H9 (cell line): Measurements from ENCODE around the gene PLOD1. TPM values are rescaled to one million over a fixed set of nuclear protein-coding genes. Genes with fewer than 3 reads are reported as not detected.

Source experiments
- DNase-seq: peaks from one replicate; pipeline ENCODE4 v3.0.0-alpha.2; 2017
- H2AFZ ChIP-seq: one replicate; pipeline ENCODE4 v1.6.1; 2013; ENCODE audit warnings: mild to moderate bottlenecking, low read length, control low read depth, moderate library complexity
- H2AK5ac ChIP-seq: 2 replicates; pipeline ENCODE4 v1.6.1; 2013; ENCODE audit warnings: low read length, control low read depth, mixed read lengths; ENCODE audit not compliant: insufficient read length
- H2BK120ac ChIP-seq: one replicate; pipeline ENCODE4 v1.6.1; 2013; ENCODE audit warnings: low read depth, mild to moderate bottlenecking, low read length, control low read depth, inconsistent platforms; ENCODE audit not compliant: poor library complexity, severe bottlenecking
- H2BK12ac ChIP-seq: 2 replicates; pipeline ENCODE4 v1.6.1; 2013; ENCODE audit warnings: low read length, control low read depth, mixed read lengths, low read depth; ENCODE audit not compliant: insufficient read length
- H2BK15ac ChIP-seq: 2 replicates; pipeline ENCODE4 v1.6.1; 2013; ENCODE audit warnings: low read depth, low read length, control low read depth
- H2BK20ac ChIP-seq: one replicate; pipeline ENCODE4 v1.6.1; 2013; ENCODE audit warnings: low read depth, mild to moderate bottlenecking, low read length, control low read depth, inconsistent platforms; ENCODE audit not compliant: poor library complexity, severe bottlenecking
- H2BK5ac ChIP-seq: 2 replicates; pipeline ENCODE4 v1.6.1; 2013; ENCODE audit warnings: low read length, control low read depth, mixed read lengths; ENCODE audit not compliant: insufficient read length
- H3K14ac ChIP-seq: 2 replicates; pipeline ENCODE4 v1.6.1; 2013; ENCODE audit warnings: low read length, control low read depth; ENCODE audit not compliant: insufficient read depth
- H3K18ac ChIP-seq: 2 replicates; pipeline ENCODE4 v1.6.1; 2013; ENCODE audit warnings: low read depth, mild to moderate bottlenecking, mixed read lengths, low read length, control low read depth; ENCODE audit not compliant: insufficient read length
- H3K23ac ChIP-seq: 2 replicates; pipeline ENCODE4 v1.6.1; 2013; ENCODE audit warnings: low read length, control low read depth, mixed read lengths, low read depth; ENCODE audit not compliant: insufficient read length
- H3K23me2 ChIP-seq: 2 replicates; pipeline ENCODE4 v1.6.1; 2013; ENCODE audit warnings: low read depth, mild to moderate bottlenecking, mixed read lengths, low read length, control low read depth; ENCODE audit not compliant: insufficient read length, poor library complexity, severe bottlenecking
- H3K27ac ChIP-seq: 2 replicates; pipeline ENCODE4 v1.5.1; 2013; ENCODE audit warnings: low read length, control low read depth, mixed read lengths, low read depth; ENCODE audit not compliant: insufficient read length
- H3K27me3 ChIP-seq: 2 replicates; pipeline ENCODE4 v1.6.1; 2013; ENCODE audit warnings: low read length, control low read depth, inconsistent platforms; ENCODE audit not compliant: insufficient read depth
- H3K4ac ChIP-seq: 2 replicates; pipeline ENCODE4 v1.6.1; 2013; ENCODE audit warnings: low read depth, mild to moderate bottlenecking, control low read depth, inconsistent platforms, low read length, moderate library complexity
- H3K4me1 ChIP-seq: 2 replicates; pipeline ENCODE4 v1.6.1; 2013; ENCODE audit warnings: low read length, control low read depth, inconsistent platforms; ENCODE audit not compliant: insufficient read depth
- H3K4me2 ChIP-seq: 2 replicates; pipeline ENCODE4 v1.6.1; 2013; ENCODE audit warnings: low read length, control low read depth, mixed read lengths; ENCODE audit not compliant: insufficient read length, insufficient read depth
- H3K56ac ChIP-seq: 2 replicates; pipeline ENCODE4 v1.6.1; 2013; ENCODE audit warnings: low read depth, mild to moderate bottlenecking, mixed read lengths, low read length, control low read depth; ENCODE audit not compliant: insufficient read length
- H3K79me1 ChIP-seq: 2 replicates; pipeline ENCODE4 v1.6.1; 2013; ENCODE audit warnings: low read depth, mild to moderate bottlenecking, moderate library complexity, low read length, control low read depth, inconsistent platforms; ENCODE audit not compliant: insufficient read depth, poor library complexity, severe bottlenecking
- H3K79me2 ChIP-seq: 2 replicates; pipeline ENCODE4 v1.6.1; 2013; ENCODE audit warnings: low read length, control low read depth, inconsistent platforms; ENCODE audit not compliant: insufficient read depth
- H3K9ac ChIP-seq: 2 replicates; pipeline ENCODE4 v1.6.1; 2013; ENCODE audit warnings: low read length, control low read depth, mixed read lengths; ENCODE audit not compliant: insufficient read length; ENCODE audit errors: extremely low read depth
- H3K9me3 ChIP-seq: one replicate; pipeline ENCODE4 v1.6.1; 2013; ENCODE audit warnings: low read depth, low read length, inconsistent platforms; ENCODE audit not compliant: control insufficient read depth
- H3T11ph ChIP-seq: one replicate; pipeline ENCODE4 v1.6.1; 2013; ENCODE audit warnings: mild to moderate bottlenecking, low read length, control low read depth, inconsistent platforms
- H4K20me1 ChIP-seq: one replicate; pipeline ENCODE4 v1.6.1; 2013; ENCODE audit not compliant: control insufficient read depth, insufficient read length, insufficient read depth
- H4K5ac ChIP-seq: 2 replicates; pipeline ENCODE4 v1.6.1; 2013; ENCODE audit warnings: low read depth, mild to moderate bottlenecking, mixed read lengths, low read length, control low read depth; ENCODE audit not compliant: insufficient read length
- H4K8ac ChIP-seq: replicated peaks from 2 replicates; pipeline ENCODE4 v1.6.1; 2013; ENCODE audit warnings: low read length, control low read depth, mixed read lengths, low read depth; ENCODE audit not compliant: insufficient read length
- H4K91ac ChIP-seq: 2 replicates; pipeline ENCODE4 v1.6.1; 2013; ENCODE audit warnings: low read depth, mild to moderate bottlenecking, moderate library complexity, mixed read lengths, low read length, control low read depth; ENCODE audit not compliant: insufficient read length
- H3K27ac Mint-ChIP-seq, 3 experiments: 2 replicates in 2 of 3; 3 replicates in 1 of 3; pipeline ENCODE4 v1.8.0; 2020 to 2021; ENCODE audit warnings: mixed read lengths in 3 of 3, mild to moderate bottlenecking in 1 of 3, moderate library complexity in 1 of 3
- H3K27me3 Mint-ChIP-seq: 2 replicates; pipeline ENCODE4 v1.8.0; 2021; ENCODE audit warnings: low read depth, mild to moderate bottlenecking, moderate library complexity, mixed read lengths
- H3K36me3 Mint-ChIP-seq, 3 experiments: 2 replicates in 2 of 3; 3 replicates in 1 of 3; pipeline ENCODE4 v1.8.0; 2020 to 2021; ENCODE audit warnings: low read depth in 3 of 3, mixed read lengths in 3 of 3; ENCODE audit not compliant: insufficient read depth in 1 of 3
- H3K4me1 Mint-ChIP-seq, 2 experiments: 2 replicates each; pipeline ENCODE4 v1.8.0; 2020; ENCODE audit warnings: mixed read lengths in 2 of 2
- H3K4me3 Mint-ChIP-seq, 2 experiments: 2 replicates in 1 of 2; 3 replicates in 1 of 2; pipeline ENCODE4 v1.8.0; 2020 to 2021; ENCODE audit warnings: mild to moderate bottlenecking in 2 of 2, mixed read lengths in 2 of 2, moderate library complexity in 1 of 2
- H3K9me3 Mint-ChIP-seq, 2 experiments: 2 replicates in 1 of 2; 3 replicates in 1 of 2; pipeline ENCODE4 v1.8.0; 2020; ENCODE audit warnings: mild to moderate bottlenecking in 2 of 2, mixed read lengths in 2 of 2, moderate library complexity in 1 of 2
- WGBS: extraction: QIAGEN DNeasy Blood & Tissue Kit; methylation state at CpG from one replicate; pipeline ENCODE4 v1.1.7; 2013; ENCODE audit warnings: missing lambda C conversion rate, low lambda C conversion rate, mixed read lengths; ENCODE audit not compliant: insufficient read length; ENCODE audit errors: extremely low coverage; 5-methylcytosine and 5-hydroxymethylcytosine counted together
- total RNA-seq: library from RNA; stranded (reverse); gene quantifications from 2 replicates; pipeline ENCODE4 v1.2.1, GENCODE V29; 2021
- TF ChIP-seq, protein P1 (sequence below): fragments of 200-600 bp; sonication (generic); conservative IDR thresholded peaks from 3 replicates; pipeline ENCODE4 v1.8.0; 2021; ENCODE audit warnings: antibody characterized with exemption, mild to moderate bottlenecking

The PLOD1 gene
- total RNA-seq, 1 experiment from 2014 or later, result 57.0 TPM

DNA sequence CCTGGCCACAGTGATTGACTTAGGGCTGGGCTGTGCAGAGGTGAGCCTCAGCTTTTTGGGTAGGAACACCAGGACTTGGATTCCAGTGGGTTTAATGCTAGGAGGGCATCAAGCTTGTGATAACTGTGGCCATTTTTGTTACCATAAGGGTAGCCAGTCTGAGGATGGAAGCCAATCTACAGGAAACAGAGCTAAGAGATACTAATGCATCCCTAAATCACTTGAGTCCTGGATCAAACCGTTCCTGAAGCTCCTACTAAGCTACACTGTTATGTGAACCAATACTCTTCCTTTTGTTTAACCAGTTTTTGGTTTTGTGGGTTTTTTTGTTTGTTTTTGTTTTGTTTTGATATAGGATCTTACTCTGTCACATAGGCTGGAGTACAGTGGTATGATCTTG lies 20.5 kb upstream of the PLOD1 start:
- H4K91ac ChIP-seq, result no peak overlapping the region
- H2BK120ac ChIP-seq, result no peak overlapping the region
- H3T11ph ChIP-seq, result no peak overlapping the region
- H3K9me3 Mint-ChIP-seq, result no peaks in the 10 kb centered on the region
- TF ChIP-seq, protein P1, sequence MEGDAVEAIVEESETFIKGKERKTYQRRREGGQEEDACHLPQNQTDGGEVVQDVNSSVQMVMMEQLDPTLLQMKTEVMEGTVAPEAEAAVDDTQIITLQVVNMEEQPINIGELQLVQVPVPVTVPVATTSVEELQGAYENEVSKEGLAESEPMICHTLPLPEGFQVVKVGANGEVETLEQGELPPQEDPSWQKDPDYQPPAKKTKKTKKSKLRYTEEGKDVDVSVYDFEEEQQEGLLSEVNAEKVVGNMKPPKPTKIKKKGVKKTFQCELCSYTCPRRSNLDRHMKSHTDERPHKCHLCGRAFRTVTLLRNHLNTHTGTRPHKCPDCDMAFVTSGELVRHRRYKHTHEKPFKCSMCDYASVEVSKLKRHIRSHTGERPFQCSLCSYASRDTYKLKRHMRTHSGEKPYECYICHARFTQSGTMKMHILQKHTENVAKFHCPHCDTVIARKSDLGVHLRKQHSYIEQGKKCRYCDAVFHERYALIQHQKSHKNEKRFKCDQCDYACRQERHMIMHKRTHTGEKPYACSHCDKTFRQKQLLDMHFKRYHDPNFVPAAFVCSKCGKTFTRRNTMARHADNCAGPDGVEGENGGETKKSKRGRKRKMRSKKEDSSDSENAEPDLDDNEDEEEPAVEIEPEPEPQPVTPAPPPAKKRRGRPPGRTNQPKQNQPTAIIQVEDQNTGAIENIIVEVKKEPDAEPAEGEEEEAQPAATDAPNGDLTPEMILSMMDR, result no peak
- no CpG with 5 or more reads among the region's 1 CpG for WGBS
- H4K8ac ChIP-seq, result no peak overlapping the region
- no peak overlapping the region for H2AFZ ChIP-seq
- H3K79me1 ChIP-seq, result no peaks in the 10 kb centered on the region
- H3K36me3 Mint-ChIP-seq, result peaks cover 0 to 8% (median 6%) of the 10 kb centered on the region in 3 experiments; a peak in 5 of 7 replicates
- H3K9me3 ChIP-seq, result no peaks in the 10 kb centered on the region
- H2BK12ac ChIP-seq, result no peak overlapping the region
- H3K27ac ChIP-seq, result no peak overlapping the region
- H4K5ac ChIP-seq, result no peak overlapping the region
- H3K4me1 Mint-ChIP-seq, result peaks cover 9 to 10% of the 10 kb centered on the region in 2 experiments
- no peak overlapping the region for H3K9ac ChIP-seq
- H3K18ac ChIP-seq, result no peak overlapping the region
- H3K23me2 ChIP-seq, result peaks cover 4% of the 10 kb centered on the region
- H3K79me2 ChIP-seq, result no peaks in the 10 kb centered on the region
- no peaks in the 10 kb centered on the region for H4K20me1 ChIP-seq
- no peak for DNase-seq
- no peak overlapping the region for H3K4ac ChIP-seq
- no peak overlapping the region for H2BK15ac ChIP-seq
- H3K27me3 ChIP-seq, result no peaks in the 10 kb centered on the region
- no peak overlapping the region for H2BK20ac ChIP-seq
- H3K27ac Mint-ChIP-seq, result no peak overlapping the region
- no peak overlapping the region for H2AK5ac ChIP-seq
- H3K4me2 ChIP-seq, result no peak overlapping the region
- H3K4me3 Mint-ChIP-seq, result no peak overlapping the region
- no peaks in the 10 kb centered on the region for H3K27me3 Mint-ChIP-seq
- no peak overlapping the region for H2BK5ac ChIP-seq
- H3K14ac ChIP-seq, result no peak overlapping the region
- no peak overlapping the region for H3K56ac ChIP-seq
- no peaks in the 10 kb centered on the region for H3K4me1 ChIP-seq
- no peak overlapping the region for H3K23ac ChIP-seq
